Osteocyte (in vitro differentiated cells): ENCODE results near the gene RPL32. TPM values are rescaled to one million over a fixed set of nuclear protein-coding genes. Genes with fewer than 3 reads are reported as not detected.

Source experiments
- DNase-seq: peaks from one replicate; pipeline ENCODE4 v3.0.0; 2021; ENCODE audit warnings: mixed read lengths; ENCODE audit not compliant: unreplicated experiment; ENCODE audit errors: extremely low spot score
- H3K27ac Mint-ChIP-seq: one replicate; pipeline ENCODE4 v1.8.0; 2021; ENCODE audit warnings: mild to moderate bottlenecking, mixed read lengths; ENCODE audit not compliant: unreplicated experiment
- H3K27me3 Mint-ChIP-seq: one replicate; pipeline ENCODE4 v1.8.0; 2021; ENCODE audit warnings: mixed read lengths; ENCODE audit not compliant: unreplicated experiment
- H3K36me3 Mint-ChIP-seq: one replicate; pipeline ENCODE4 v1.8.0; 2021; ENCODE audit warnings: mixed read lengths; ENCODE audit not compliant: unreplicated experiment
- H3K4me1 Mint-ChIP-seq: one replicate; pipeline ENCODE4 v1.8.0; 2021; ENCODE audit warnings: mixed read lengths; ENCODE audit not compliant: unreplicated experiment
- H3K4me3 Mint-ChIP-seq: one replicate; pipeline ENCODE4 v1.8.0; 2021; ENCODE audit warnings: mild to moderate bottlenecking, moderate library complexity, mixed read lengths; ENCODE audit not compliant: unreplicated experiment
- H3K9me3 Mint-ChIP-seq: one replicate; pipeline ENCODE4 v1.8.0; 2021; ENCODE audit warnings: mixed read lengths; ENCODE audit not compliant: unreplicated experiment
- CTCF ChIP-seq: fragments of 200-600 bp; sonication (generic); IDR thresholded peaks from 2 replicates; pipeline ENCODE4 v1.5.0; 2021; ENCODE audit warnings: antibody characterized with exemption, mild to moderate bottlenecking, moderate library complexity
- long read RNA-seq: library from polyadenylated mRNA; unstranded; transcript quantifications from one replicate; pipeline ENCODE4 v2.0.0, GENCODE V29; 2021
- total RNA-seq: library from RNA; stranded (reverse); gene quantifications from 2 replicates; pipeline ENCODE4 v1.2.1, GENCODE V29; 2021

The RPL32 gene
- total RNA-seq: 1,247 and 1,287 TPM in 2 replicates
- long read RNA-seq, transcript RPL32-207 (3 exons, 631 nt): minor isoform, 5 of 561 reads
- long read RNA-seq, transcript RPL32-204 (4 exons, 2,117 nt): major isoform, 529 of 561 reads
- long read RNA-seq, transcript RPL32-202 (3 exons, 1,734 nt): minor isoform, 11 of 561 reads
- long read RNA-seq, partial matches to known transcripts: 5 of 561 reads
- long read RNA-seq, other reads (novel, unspliced or antisense): 7 of 561 reads

- TF ChIP-seq CTCF: peak; percentile 82
- peak within 1 kb of the TSS; percentile 99 for H3K27ac Mint-ChIP-seq
- H3K4me3 Mint-ChIP-seq: peak within 1 kb of the TSS; percentile 92
- no peaks in the 10 kb centered on the region for H3K27me3 Mint-ChIP-seq
- peak; percentile 93 for DNase-seq
- H3K9me3 Mint-ChIP-seq: no peaks in the 10 kb centered on the region
- peaks cover 27% of the 10 kb centered on the region for H3K36me3 Mint-ChIP-seq
- peaks cover 42% of the 10 kb centered on the region for H3K4me1 Mint-ChIP-seq
Observed at GRCh38 chr3:12841149-12841969, at the start of gene RPL32. Gene RPL32, minus strand, starts transcription at chr3:12841565. Its CDS starts 1,328 bp downstream, at chr3:12840237.

- no peak for DNase-seq
- H3K27me3 Mint-ChIP-seq: peaks cover 43% of the 10 kb centered on the region
- no peaks in the 10 kb centered on the region for H3K9me3 Mint-ChIP-seq
- no peaks in the 10 kb centered on the region for H3K36me3 Mint-ChIP-seq
- peaks cover 4% of the 10 kb centered on the region for H3K4me1 Mint-ChIP-seq
- no peak overlapping the region for H3K27ac Mint-ChIP-seq
- H3K4me3 Mint-ChIP-seq: no peak overlapping the region
- no peak for TF ChIP-seq CTCF
Observed at GRCh38 chr3:12890610-12891390, 49.4 kb upstream of the RPL32 start.

GRCh38 chr3:12886736-12887135 lies 45.4 kb upstream of the RPL32 start:
- peaks cover 52% of the 10 kb centered on the region for H3K27me3 Mint-ChIP-seq
- no peaks in the 10 kb centered on the region for H3K9me3 Mint-ChIP-seq
- no peak overlapping the region for H3K4me3 Mint-ChIP-seq
- no peak for DNase-seq
- H3K36me3 Mint-ChIP-seq: no peaks in the 10 kb centered on the region
- TF ChIP-seq CTCF: no peak
- peaks cover 2% of the 10 kb centered on the region for H3K4me1 Mint-ChIP-seq
- H3K27ac Mint-ChIP-seq: no peak overlapping the region

GRCh38 chr3:12886106-12886679 lies 44.8 kb upstream of the RPL32 start:
- Mint-ChIP-seq H3K4me1 (no peaks in the 10 kb centered on the region), H3K27ac (no peak overlapping the region), H3K4me3 (no peak overlapping the region), H3K27me3 (peaks cover 52% of the 10 kb centered on the region), H3K9me3 (no peaks in the 10 kb centered on the region), H3K36me3 (no peaks in the 10 kb centered on the region)
- no peak for DNase-seq
- TF ChIP-seq CTCF: no peak
